Measurements from ENCODE around the gene ANKRD24. TPM values are rescaled to one million over a fixed set of nuclear protein-coding genes. Genes with fewer than 3 reads are reported as not detected.

The ANKRD24 gene
- polyA plus RNA-seq, 1 of the 3 experiments (the other 2 are of a cell fraction): 0.87 TPM

DNA sequence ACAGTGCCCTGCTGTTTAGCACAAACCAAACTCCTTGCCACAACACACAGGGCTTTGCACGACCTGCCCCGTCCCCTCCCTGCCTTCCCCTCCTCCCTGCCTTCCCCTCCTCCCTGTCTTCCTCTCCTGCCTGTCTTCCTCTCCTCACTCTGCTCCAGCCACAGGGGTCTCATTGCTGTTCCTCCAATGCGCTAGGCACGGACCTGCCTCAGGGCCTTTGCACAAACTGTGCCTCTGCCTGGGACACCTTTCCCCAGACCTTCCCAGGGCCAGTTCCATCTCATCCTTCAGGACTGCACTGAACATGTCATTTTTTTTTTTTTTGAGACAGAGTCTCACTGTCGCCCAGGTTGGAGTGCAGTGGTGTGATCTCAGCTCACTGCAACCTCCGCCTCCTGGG, 30.9 kb upstream of the ANKRD24 start:
- H3K27me3 ChIP-seq (ENCODE audit: insufficient read depth): peaks cover 15% of the 10 kb centered on the region; the same call in 1 of the 2 replicates
- CTCF ChIA-PET: interaction anchor here (1.0 to 2.2 kb wide), 2 partner anchors 11 to 57 kb away, joined by 3 to 13 read pairs; no protein-coding TSS in a partner anchor
- H3K9me3 ChIP-seq: no peaks in the 10 kb centered on the region

DNA sequence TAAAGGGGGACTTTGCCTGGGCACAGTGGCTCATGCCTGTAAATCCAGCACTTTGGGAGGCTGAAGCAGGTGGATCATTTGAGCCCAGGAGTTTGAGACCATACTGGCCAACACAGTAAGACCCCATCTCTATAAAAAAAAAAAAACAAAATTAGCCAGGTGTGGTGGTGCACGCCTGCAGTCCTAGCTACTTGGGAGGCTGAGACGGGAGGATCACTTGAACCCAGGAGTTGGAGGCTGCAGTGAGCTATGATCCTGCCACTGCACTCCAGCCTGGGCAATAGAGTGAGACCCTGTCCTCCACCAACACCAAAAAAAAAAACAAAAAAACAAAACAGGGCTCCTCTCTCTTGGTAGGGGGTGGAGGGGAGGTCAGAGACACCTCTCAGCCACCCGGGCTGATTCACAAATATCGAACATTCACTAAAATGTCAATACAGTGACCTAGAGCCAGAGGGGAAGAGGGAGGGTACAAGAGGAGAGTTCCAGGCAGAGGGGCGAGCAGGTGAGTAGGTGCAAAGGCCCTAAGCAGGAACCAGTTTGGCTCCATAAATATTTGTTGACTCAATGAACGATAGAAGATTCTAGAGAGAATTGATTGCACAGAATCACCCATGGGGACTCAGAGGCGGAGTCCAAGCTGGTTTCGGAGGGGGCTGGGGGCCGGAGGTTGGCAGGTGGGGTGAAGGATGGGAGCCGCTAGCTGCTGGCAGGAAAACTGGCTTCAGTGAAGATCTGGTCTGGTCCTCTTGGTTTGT, 30.1 kb upstream of the ANKRD24 start:
- WGBS (ENCODE audit: low lambda C conversion rate): 55% methylated on average over 10 of the region's 10 CpGs
- H3F3A ChIP-seq (replicated peaks; ENCODE audit: insufficient read depth): no peaks in the 10 kb centered on the region
- peaks cover 15% of the 10 kb centered on the region; the same call in 1 of the 2 replicates for H3K27me3 ChIP-seq (ENCODE audit: insufficient read depth)

More for the DNA sequence above, 30.9 kb upstream of the ANKRD24 start:
- Histone ChIP-seq H3K36me3 (replicated peaks in 1 of 2; ENCODE audit: control insufficient read depth in 1 of 2, insufficient read depth in 2 of 2, low read length in 1 of 2) (no peaks in the 10 kb centered on the region), H3K9ac (no peak overlapping the region), H2AFZ (ENCODE audit: low read depth) (no peak overlapping the region), H3K79me2 (ENCODE audit: insufficient read depth) (no peaks in the 10 kb centered on the region), H4K20me1 (ENCODE audit: insufficient read depth) (no peaks in the 10 kb centered on the region), H3K9me2 (no peaks in the 10 kb centered on the region), H3K4me1 (ENCODE audit: control insufficient read depth in 1 of 2, insufficient read depth in 2 of 2, low read depth in 1 of 2, low read length in 1 of 2) (no peaks in the 10 kb centered on the region), H3K27ac (ENCODE audit: low read depth in 2 of 2, low read length in 1 of 2) (no peak overlapping the region), H3K4me2 (no peak overlapping the region), H3K4me3 (ENCODE audit: low read depth in 2 of 2, low read length in 1 of 2) (no peak overlapping the region), H3F3A (replicated peaks; ENCODE audit: insufficient read depth) (no peaks in the 10 kb centered on the region)
- POLR2A ChIA-PET: no interaction called here
- peak; percentile 4 for DNase-seq
- WGBS (ENCODE audit: low lambda C conversion rate): 65% methylated on average over 6 of the region's 6 CpGs
- TF ChIP-seq FOXJ3 (CRISPR knock-in tag; IDR thresholded peaks at IDR 0.05) (no peak), JUND (IDR thresholded peaks at IDR 0.05) (no peak), GATA2 (CRISPR knock-in tag; IDR thresholded peaks at IDR 0.05) (no peak), NRF1 (IDR thresholded peaks at IDR 0.05; ENCODE audit: low read depth, low read length) (no peak)

More for the DNA sequence above, 30.1 kb upstream of the ANKRD24 start:
- no peaks in the 10 kb centered on the region for H3K4me1 ChIP-seq (ENCODE audit: control insufficient read depth in 1 of 2, insufficient read depth in 2 of 2, low read depth in 1 of 2, low read length in 1 of 2)
- H3K36me3 ChIP-seq (replicated peaks in 1 of 2; ENCODE audit: control insufficient read depth in 1 of 2, insufficient read depth in 2 of 2, low read length in 1 of 2): no peaks in the 10 kb centered on the region
- POLR2A ChIA-PET: interaction anchor here (0.6 kb wide), 1 partner anchor 12 kb away, joined by 3 read pairs; no protein-coding TSS in a partner anchor
- H4K20me1 ChIP-seq (ENCODE audit: insufficient read depth): no peaks in the 10 kb centered on the region
- H3K79me2 ChIP-seq (ENCODE audit: insufficient read depth): no peaks in the 10 kb centered on the region
- CTCF ChIA-PET: interaction anchor here (2.8 to 3.2 kb wide), 2 partner anchors 12 to 15 kb away, joined by 14 to 38 read pairs; no protein-coding TSS in a partner anchor
- no peaks in the 10 kb centered on the region for H3K9me2 ChIP-seq
- no peak overlapping the region for H2AFZ ChIP-seq (ENCODE audit: low read depth)
- H3K9me3 ChIP-seq: no peaks in the 10 kb centered on the region
- TF ChIP-seq, protein P1, sequence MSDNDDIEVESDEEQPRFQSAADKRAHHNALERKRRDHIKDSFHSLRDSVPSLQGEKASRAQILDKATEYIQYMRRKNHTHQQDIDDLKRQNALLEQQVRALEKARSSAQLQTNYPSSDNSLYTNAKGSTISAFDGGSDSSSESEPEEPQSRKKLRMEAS (IDR thresholded peaks at IDR 0.05; ENCODE audit: low read depth): no peak
- TF ChIP-seq ELF1 (IDR thresholded peaks at IDR 0.05) (no peak), FOXJ3 (CRISPR knock-in tag; IDR thresholded peaks at IDR 0.05) (no peak), POLR2AphosphoS5 (IDR thresholded peaks at IDR 0.05; ENCODE audit: low read depth, low read length) (no peak), MXI1 (IDR thresholded peaks at IDR 0.05; ENCODE audit: low read depth, low read length) (no peak), RAD21 (IDR thresholded peaks at IDR 0.05; ENCODE audit: low read length) (no peak), TAF1 (IDR thresholded peaks at IDR 0.05; ENCODE audit: borderline replicate concordance, low read depth, low read length) (no peak), EZH2phosphoT487 (IDR thresholded peaks at IDR 0.05; ENCODE audit: borderline replicate concordance, low read depth) (no peak), RCOR1 (IDR thresholded peaks at IDR 0.05; ENCODE audit: low read length) (no peak)
- TF ChIP-seq, protein P2, sequence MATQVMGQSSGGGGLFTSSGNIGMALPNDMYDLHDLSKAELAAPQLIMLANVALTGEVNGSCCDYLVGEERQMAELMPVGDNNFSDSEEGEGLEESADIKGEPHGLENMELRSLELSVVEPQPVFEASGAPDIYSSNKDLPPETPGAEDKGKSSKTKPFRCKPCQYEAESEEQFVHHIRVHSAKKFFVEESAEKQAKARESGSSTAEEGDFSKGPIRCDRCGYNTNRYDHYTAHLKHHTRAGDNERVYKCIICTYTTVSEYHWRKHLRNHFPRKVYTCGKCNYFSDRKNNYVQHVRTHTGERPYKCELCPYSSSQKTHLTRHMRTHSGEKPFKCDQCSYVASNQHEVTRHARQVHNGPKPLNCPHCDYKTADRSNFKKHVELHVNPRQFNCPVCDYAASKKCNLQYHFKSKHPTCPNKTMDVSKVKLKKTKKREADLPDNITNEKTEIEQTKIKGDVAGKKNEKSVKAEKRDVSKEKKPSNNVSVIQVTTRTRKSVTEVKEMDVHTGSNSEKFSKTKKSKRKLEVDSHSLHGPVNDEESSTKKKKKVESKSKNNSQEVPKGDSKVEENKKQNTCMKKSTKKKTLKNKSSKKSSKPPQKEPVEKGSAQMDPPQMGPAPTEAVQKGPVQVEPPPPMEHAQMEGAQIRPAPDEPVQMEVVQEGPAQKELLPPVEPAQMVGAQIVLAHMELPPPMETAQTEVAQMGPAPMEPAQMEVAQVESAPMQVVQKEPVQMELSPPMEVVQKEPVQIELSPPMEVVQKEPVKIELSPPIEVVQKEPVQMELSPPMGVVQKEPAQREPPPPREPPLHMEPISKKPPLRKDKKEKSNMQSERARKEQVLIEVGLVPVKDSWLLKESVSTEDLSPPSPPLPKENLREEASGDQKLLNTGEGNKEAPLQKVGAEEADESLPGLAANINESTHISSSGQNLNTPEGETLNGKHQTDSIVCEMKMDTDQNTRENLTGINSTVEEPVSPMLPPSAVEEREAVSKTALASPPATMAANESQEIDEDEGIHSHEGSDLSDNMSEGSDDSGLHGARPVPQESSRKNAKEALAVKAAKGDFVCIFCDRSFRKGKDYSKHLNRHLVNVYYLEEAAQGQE (IDR thresholded peaks at IDR 0.05; ENCODE audit: low read depth, low read length): no peak
- no peak overlapping the region for H3K9ac ChIP-seq
- no peak overlapping the region for H3K27ac ChIP-seq (ENCODE audit: low read depth in 2 of 2, low read length in 1 of 2)
- H3K4me2 ChIP-seq: no peak overlapping the region
- DNase-seq: peak; percentile 19
- H3K4me3 ChIP-seq (ENCODE audit: low read depth in 2 of 2, low read length in 1 of 2): no peak overlapping the region

Data from SK-N-SH (cell line).